GM23338 (cell line): ENCODE data around the gene TRAPPC4. TPM values are rescaled to one million over a fixed set of nuclear protein-coding genes. Genes with fewer than 3 reads are reported as not detected.

Experiments used
- ATAC-seq: fragments of 200-7000 bp; cut with Tn5 transposase; 3 replicates; pipeline ENCODE4 v1.9.1; 2020
- DNase-seq: peaks from one replicate; pipeline ENCODE4 v3.0.0-alpha.2; 2015; ENCODE audit warnings: low spot score
- H2AFZ ChIP-seq: fragments of 200-600 bp; sonication (generic); 2 replicates; pipeline ENCODE4 v1.8.0; 2016; ENCODE audit warnings: antibody characterized with exemption, mild to moderate bottlenecking, moderate library complexity
- H3F3A ChIP-seq: fragments of 200-600 bp; sonication (generic); replicated peaks from 2 replicates; pipeline ENCODE4 v1.8.0; 2017; ENCODE audit warnings: antibody characterized with exemption, mixed run types, low read depth
- H3K27ac ChIP-seq: fragments of 200-600 bp; sonication (generic); 2 replicates; pipeline ENCODE4 v1.6.1; 2016; ENCODE audit warnings: low read depth
- H3K27me3 ChIP-seq: fragments of 200-600 bp; sonication (generic); 2 replicates; pipeline ENCODE4 v1.8.0; 2016; ENCODE audit warnings: mild to moderate bottlenecking, mixed run types, moderate library complexity; ENCODE audit not compliant: insufficient read depth
- H3K36me3 ChIP-seq: fragments of 200-600 bp; sonication (generic); 2 replicates; pipeline ENCODE4 v1.8.0; 2016; ENCODE audit warnings: mild to moderate bottlenecking; ENCODE audit not compliant: insufficient read depth
- H3K4me1 ChIP-seq: fragments of 200-600 bp; sonication (generic); 2 replicates; pipeline ENCODE4 v1.8.0; 2016; ENCODE audit warnings: mild to moderate bottlenecking, moderate library complexity; ENCODE audit not compliant: insufficient read depth
- H3K4me2 ChIP-seq: fragments of 200-600 bp; sonication (generic); 2 replicates; pipeline ENCODE4 v1.7.1; 2017; ENCODE audit warnings: mixed run types
- H3K4me3 ChIP-seq: fragments of 200-600 bp; sonication (generic); 2 replicates; pipeline ENCODE4 v1.6.1; 2016; ENCODE audit warnings: mixed run types
- H3K79me2 ChIP-seq: fragments of 200-600 bp; sonication (generic); replicated peaks from 2 replicates; pipeline ENCODE4 v1.8.0; 2017; ENCODE audit warnings: mild to moderate bottlenecking; ENCODE audit not compliant: insufficient read depth
- H3K9me2 ChIP-seq: fragments of 200-600 bp; sonication (generic); 2 replicates; pipeline ENCODE4 v1.8.0; 2017; ENCODE audit not compliant: insufficient read depth
- H4K20me1 ChIP-seq: fragments of 200-600 bp; sonication (generic); replicated peaks from 2 replicates; pipeline ENCODE4 v1.8.0; 2017; ENCODE audit warnings: mild to moderate bottlenecking; ENCODE audit not compliant: insufficient read depth
- H3K27ac Mint-ChIP-seq: 2 replicates; pipeline ENCODE4 v1.8.0; 2020; ENCODE audit warnings: inconsistent platforms, mild to moderate bottlenecking, moderate library complexity, mixed read lengths
- H3K27me3 Mint-ChIP-seq: 3 replicates; pipeline ENCODE4 v1.8.0; 2022; ENCODE audit warnings: low read depth, mild to moderate bottlenecking, moderate library complexity, mixed read lengths, inconsistent platforms; ENCODE audit not compliant: insufficient read depth, poor library complexity
- H3K36me3 Mint-ChIP-seq: 3 replicates; pipeline ENCODE4 v1.8.0; 2021; ENCODE audit warnings: low read depth, mild to moderate bottlenecking, inconsistent platforms, moderate library complexity, mixed read lengths
- H3K4me1 Mint-ChIP-seq: 3 replicates; pipeline ENCODE4 v1.8.0; 2020; ENCODE audit warnings: mild to moderate bottlenecking, inconsistent platforms, mixed read lengths
- H3K4me3 Mint-ChIP-seq: 3 replicates; pipeline ENCODE4 v1.8.0; 2021; ENCODE audit warnings: moderate library complexity, mild to moderate bottlenecking, inconsistent platforms, mixed read lengths
- H3K9me3 Mint-ChIP-seq: 3 replicates; pipeline ENCODE4 v1.8.0; 2020; ENCODE audit warnings: moderate library complexity, mild to moderate bottlenecking, inconsistent platforms, mixed read lengths
- CREB1 ChIP-seq: fragments of 250-450 bp; sonication (Bioruptor Pico); IDR thresholded peaks from 2 replicates; pipeline ENCODE4 v1.5.0; 2020; ENCODE audit warnings: low read depth, mild to moderate bottlenecking, moderate library complexity
- ETS1 ChIP-seq: IDR thresholded peaks from 2 replicates; pipeline ENCODE4 v1.6.1; 2016; ENCODE audit warnings: antibody characterized with exemption
- EZH2phosphoT487 ChIP-seq: fragments of 200-600 bp; sonication (generic); IDR thresholded peaks from one replicate; pipeline ENCODE4 v1.8.1; 2018; ENCODE audit warnings: antibody characterized with exemption; ENCODE audit not compliant: unreplicated experiment
- JUNB ChIP-seq: IDR thresholded peaks from one replicate; pipeline ENCODE4 v1.6.1; 2016; ENCODE audit warnings: antibody characterized with exemption; ENCODE audit not compliant: unreplicated experiment
- NANOG ChIP-seq: IDR thresholded peaks from 2 replicates; pipeline ENCODE4 v1.6.1; 2016; ENCODE audit warnings: antibody characterized with exemption, borderline replicate concordance
- ZNF331 ChIP-seq: fragments of 250-450 bp; sonication (Bioruptor Pico); IDR thresholded peaks from 2 replicates; pipeline ENCODE4 v1.5.0; 2020; ENCODE audit warnings: low read depth, mild to moderate bottlenecking, moderate library complexity
- ZNF462 ChIP-seq: fragments of 250-450 bp; sonication (Bioruptor Pico); IDR thresholded peaks from 2 replicates; pipeline ENCODE4 v1.5.0; 2020; ENCODE audit warnings: mild to moderate bottlenecking, moderate library complexity
- polyA plus RNA-seq: library from polyadenylated mRNA; unstranded; fragments of >200 nt; fragmentation: Nextera tagmentation; extraction: Ambion mirVana; gene quantifications from 2 replicates; pipeline ENCODE4 v1.2.1, GENCODE V29; 2016
- total RNA-seq: library from RNA; depleted of rRNA; stranded (reverse); fragments of >200 nt; shearing (Covaris generic); gene quantifications from 2 replicates; pipeline ENCODE4 v1.2.3, GENCODE V29; 2014

TRAPPC4 gene
- total and polyA plus RNA-seq, 2 experiments from 2014 or later = 79.9 to 142 TPM

- Mint-ChIP-seq H3K4me1 (peaks cover 9% of the 10 kb centered on the region), H3K27me3 (peaks cover 18% of the 10 kb centered on the region), H3K27ac (no peak overlapping the region), H3K4me3 (no peak overlapping the region; the same call in 2 of the 3 replicates), H3K36me3 (peaks cover 89% of the 10 kb centered on the region), H3K9me3 (no peaks in the 10 kb centered on the region)
- H3K27me3 ChIP-seq = no peaks in the 10 kb centered on the region
- peaks cover 7% of the 10 kb centered on the region; the same call in 1 of the 2 replicates for H3F3A ChIP-seq
- H3K9me2 ChIP-seq = no peaks in the 10 kb centered on the region
- H3K4me2 ChIP-seq = no peak overlapping the region
- peaks cover 31% of the 10 kb centered on the region for H4K20me1 ChIP-seq
- no peak overlapping the region for H2AFZ ChIP-seq
- no peak for ATAC-seq
- H3K27ac ChIP-seq = no peak overlapping the region
- TF ChIP-seq JUNB (no peak), CREB1 (CRISPR knock-in tag) (no peak), ETS1 (no peak), NANOG (no peak), EZH2phosphoT487 (no peak), ZNF331 (CRISPR knock-in tag) (no peak), ZNF462 (CRISPR knock-in tag) (no peak)
- H3K79me2 ChIP-seq = peaks cover 37% of the 10 kb centered on the region
- no peak for DNase-seq
- H3K36me3 ChIP-seq = peaks cover 64% of the 10 kb centered on the region
- H3K4me3 ChIP-seq = no peak overlapping the region
- H3K4me1 ChIP-seq = peaks cover 8% of the 10 kb centered on the region
These were observed 33.7 kb downstream of the TRAPPC4 start for GRCh38 chr11:119052163-119052814.
